Measurements from ENCODE around the gene BRD9.

GRCh38 chr5:885529-885928 lies 7.1 kb downstream of the BRD9 start:
- TF ChIP-seq CTCF (IDR thresholded peaks at IDR 0.05) (no peak), EP300 (IDR thresholded peaks at IDR 0.05) (no peak), POLR2AphosphoS5 (IDR thresholded peaks at IDR 0.05) (no peak)

Measured in gastroesophageal sphincter (tissue), 3 donors.